ENCODE measurements around the gene RSU1. TPM values are rescaled to one million over a fixed set of nuclear protein-coding genes. Genes with fewer than 3 reads are reported as not detected.

The RSU1 gene
- total and polyA plus RNA-seq, 2 of the 13 experiments (the other 11 are each of a cell fraction or from before 2014, with no cell fraction given), result 32.3 to 35.1 TPM

DNA sequence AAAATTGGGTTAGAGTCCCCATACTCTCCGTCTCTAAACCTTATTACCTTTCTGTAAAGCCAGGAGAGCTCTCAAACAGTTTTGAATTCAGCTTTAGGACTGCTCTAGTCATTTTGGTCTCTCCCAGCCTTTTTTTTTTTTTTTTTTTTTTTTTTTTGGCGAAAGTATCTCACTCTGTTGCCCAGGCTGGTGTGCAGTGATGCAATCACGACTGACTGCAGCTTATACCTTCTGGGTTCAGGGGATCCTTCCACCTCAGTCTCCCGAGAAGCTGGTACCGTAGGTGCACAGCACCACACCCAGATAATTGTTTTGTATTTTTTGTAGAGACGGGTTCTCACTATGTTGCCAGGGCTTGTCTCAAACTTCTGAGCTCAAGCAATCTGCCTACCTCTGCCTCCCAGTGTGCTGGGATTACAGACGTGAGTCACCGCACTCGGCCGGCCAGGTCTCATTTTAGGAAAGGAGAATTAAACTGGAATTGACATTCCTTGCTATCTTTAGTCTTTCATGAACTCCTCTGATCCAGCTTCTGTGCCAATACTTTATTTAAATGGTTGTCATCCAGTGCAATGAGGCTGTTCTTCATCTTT lies 31.4 kb upstream of the RSU1 start:
- no peak overlapping the region for H2AFZ ChIP-seq (ENCODE audit: low read length)
- no TSS peak for BruUV-seq (replicated peaks)
- ChIA-PET CTCF (ENCODE audit: low intra/inter-chr PET ratio, low total read pairs) (no interaction called here), POLR2A (no interaction called here)
- in situ Hi-C loops (cut with HindIII; ENCODE audit: extremely low pct_ligation_motif_present, low pct_unique_long_range_greater_than_20kb), result loop anchor here (5.0 to 25.0 kb wide), 2 partner anchors 409 to 589 kb away; no protein-coding TSS in a partner anchor
- H3K4me3 ChIP-seq (replicated peaks in 1 of 3; ENCODE audit: insufficient read depth in 1 of 3, low read depth in 2 of 3, low read length in 3 of 3), result no peak overlapping the region
- no peaks in the 10 kb centered on the region for H3K9me3 ChIP-seq (ENCODE audit: low read length)
- no peaks in the 10 kb centered on the region for H3K36me3 ChIP-seq (replicated peaks in 1 of 2; ENCODE audit: control insufficient read depth in 1 of 2, insufficient read depth in 2 of 2, low read length in 2 of 2)
- H3K27ac ChIP-seq (ENCODE audit: extremely low read length, insufficient read depth, low read length), result no peak overlapping the region
- DNase-seq (ENCODE audit: low spot score) (no peak), ATAC-seq (no peak), FAIRE-seq (no peak)
- no peaks in the 10 kb centered on the region for H4K20me1 ChIP-seq (ENCODE audit: insufficient read depth, low read length)
- 38% methylated on average over 10 of the region's 10 CpGs for WGBS (ENCODE audit: low lambda C conversion rate)
- no peaks in the 10 kb centered on the region for H3K79me2 ChIP-seq (ENCODE audit: insufficient read depth, low read length)
- no peak overlapping the region for H3K9ac ChIP-seq (ENCODE audit: insufficient read depth, low read depth, low read length)
- no peak overlapping the region for H3K4me2 ChIP-seq (ENCODE audit: low read depth, low read length)
- H3K27me3 ChIP-seq (ENCODE audit: control insufficient read depth in 1 of 2, insufficient read depth in 2 of 2, low read length in 2 of 2), result no peaks in the 10 kb centered on the region
- H3K4me1 ChIP-seq (ENCODE audit: insufficient read depth, low read length), result no peaks in the 10 kb centered on the region
- intact Hi-C loops (cut with micrococcal nuclease; ENCODE audit: unreplicated experiment), result no loop called here
- TF ChIP-seq LBX2 (CRISPR knock-in tag; IDR thresholded peaks at IDR 0.05; ENCODE audit: borderline replicate concordance), result no peak
- no peak for TF ChIP-seq ZNF136 (CRISPR knock-in tag; IDR thresholded peaks at IDR 0.05; ENCODE audit: low read depth)
- TF ChIP-seq, protein P1, sequence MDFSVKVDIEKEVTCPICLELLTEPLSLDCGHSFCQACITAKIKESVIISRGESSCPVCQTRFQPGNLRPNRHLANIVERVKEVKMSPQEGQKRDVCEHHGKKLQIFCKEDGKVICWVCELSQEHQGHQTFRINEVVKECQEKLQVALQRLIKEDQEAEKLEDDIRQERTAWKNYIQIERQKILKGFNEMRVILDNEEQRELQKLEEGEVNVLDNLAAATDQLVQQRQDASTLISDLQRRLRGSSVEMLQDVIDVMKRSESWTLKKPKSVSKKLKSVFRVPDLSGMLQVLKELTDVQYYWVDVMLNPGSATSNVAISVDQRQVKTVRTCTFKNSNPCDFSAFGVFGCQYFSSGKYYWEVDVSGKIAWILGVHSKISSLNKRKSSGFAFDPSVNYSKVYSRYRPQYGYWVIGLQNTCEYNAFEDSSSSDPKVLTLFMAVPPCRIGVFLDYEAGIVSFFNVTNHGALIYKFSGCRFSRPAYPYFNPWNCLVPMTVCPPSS (IDR thresholded peaks at IDR 0.05), result no peak
- no peak for TF ChIP-seq GATAD1 (CRISPR knock-in tag; IDR thresholded peaks at IDR 0.05)
- TF ChIP-seq, protein P2, sequence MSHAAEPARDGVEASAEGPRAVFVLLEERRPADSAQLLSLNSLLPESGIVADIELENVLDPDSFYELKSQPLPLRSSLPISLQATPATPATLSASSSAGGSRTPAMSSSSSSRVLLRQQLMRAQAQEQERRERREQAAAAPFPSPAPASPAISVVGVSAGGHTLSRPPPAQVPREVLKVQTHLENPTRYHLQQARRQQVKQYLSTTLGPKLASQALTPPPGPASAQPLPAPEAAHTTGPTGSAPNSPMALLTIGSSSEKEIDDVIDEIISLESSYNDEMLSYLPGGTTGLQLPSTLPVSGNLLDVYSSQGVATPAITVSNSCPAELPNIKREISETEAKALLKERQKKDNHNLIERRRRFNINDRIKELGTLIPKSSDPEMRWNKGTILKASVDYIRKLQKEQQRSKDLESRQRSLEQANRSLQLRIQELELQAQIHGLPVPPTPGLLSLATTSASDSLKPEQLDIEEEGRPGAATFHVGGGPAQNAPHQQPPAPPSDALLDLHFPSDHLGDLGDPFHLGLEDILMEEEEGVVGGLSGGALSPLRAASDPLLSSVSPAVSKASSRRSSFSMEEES (CRISPR knock-in tag; IDR thresholded peaks at IDR 0.05), result no peak
- TF ChIP-seq ZBTB7A (CRISPR knock-in tag; IDR thresholded peaks at IDR 0.05), result no peak
- TF ChIP-seq JUN (CRISPR knock-in tag; IDR thresholded peaks at IDR 0.05), result no peak
- TF ChIP-seq KMT2B (CRISPR knock-in tag; IDR thresholded peaks at IDR 0.05), result no peak
- no peak for TF ChIP-seq ZNF724P (CRISPR knock-in tag; IDR thresholded peaks at IDR 0.05; ENCODE audit: borderline replicate concordance)
- TF ChIP-seq, protein P3, sequence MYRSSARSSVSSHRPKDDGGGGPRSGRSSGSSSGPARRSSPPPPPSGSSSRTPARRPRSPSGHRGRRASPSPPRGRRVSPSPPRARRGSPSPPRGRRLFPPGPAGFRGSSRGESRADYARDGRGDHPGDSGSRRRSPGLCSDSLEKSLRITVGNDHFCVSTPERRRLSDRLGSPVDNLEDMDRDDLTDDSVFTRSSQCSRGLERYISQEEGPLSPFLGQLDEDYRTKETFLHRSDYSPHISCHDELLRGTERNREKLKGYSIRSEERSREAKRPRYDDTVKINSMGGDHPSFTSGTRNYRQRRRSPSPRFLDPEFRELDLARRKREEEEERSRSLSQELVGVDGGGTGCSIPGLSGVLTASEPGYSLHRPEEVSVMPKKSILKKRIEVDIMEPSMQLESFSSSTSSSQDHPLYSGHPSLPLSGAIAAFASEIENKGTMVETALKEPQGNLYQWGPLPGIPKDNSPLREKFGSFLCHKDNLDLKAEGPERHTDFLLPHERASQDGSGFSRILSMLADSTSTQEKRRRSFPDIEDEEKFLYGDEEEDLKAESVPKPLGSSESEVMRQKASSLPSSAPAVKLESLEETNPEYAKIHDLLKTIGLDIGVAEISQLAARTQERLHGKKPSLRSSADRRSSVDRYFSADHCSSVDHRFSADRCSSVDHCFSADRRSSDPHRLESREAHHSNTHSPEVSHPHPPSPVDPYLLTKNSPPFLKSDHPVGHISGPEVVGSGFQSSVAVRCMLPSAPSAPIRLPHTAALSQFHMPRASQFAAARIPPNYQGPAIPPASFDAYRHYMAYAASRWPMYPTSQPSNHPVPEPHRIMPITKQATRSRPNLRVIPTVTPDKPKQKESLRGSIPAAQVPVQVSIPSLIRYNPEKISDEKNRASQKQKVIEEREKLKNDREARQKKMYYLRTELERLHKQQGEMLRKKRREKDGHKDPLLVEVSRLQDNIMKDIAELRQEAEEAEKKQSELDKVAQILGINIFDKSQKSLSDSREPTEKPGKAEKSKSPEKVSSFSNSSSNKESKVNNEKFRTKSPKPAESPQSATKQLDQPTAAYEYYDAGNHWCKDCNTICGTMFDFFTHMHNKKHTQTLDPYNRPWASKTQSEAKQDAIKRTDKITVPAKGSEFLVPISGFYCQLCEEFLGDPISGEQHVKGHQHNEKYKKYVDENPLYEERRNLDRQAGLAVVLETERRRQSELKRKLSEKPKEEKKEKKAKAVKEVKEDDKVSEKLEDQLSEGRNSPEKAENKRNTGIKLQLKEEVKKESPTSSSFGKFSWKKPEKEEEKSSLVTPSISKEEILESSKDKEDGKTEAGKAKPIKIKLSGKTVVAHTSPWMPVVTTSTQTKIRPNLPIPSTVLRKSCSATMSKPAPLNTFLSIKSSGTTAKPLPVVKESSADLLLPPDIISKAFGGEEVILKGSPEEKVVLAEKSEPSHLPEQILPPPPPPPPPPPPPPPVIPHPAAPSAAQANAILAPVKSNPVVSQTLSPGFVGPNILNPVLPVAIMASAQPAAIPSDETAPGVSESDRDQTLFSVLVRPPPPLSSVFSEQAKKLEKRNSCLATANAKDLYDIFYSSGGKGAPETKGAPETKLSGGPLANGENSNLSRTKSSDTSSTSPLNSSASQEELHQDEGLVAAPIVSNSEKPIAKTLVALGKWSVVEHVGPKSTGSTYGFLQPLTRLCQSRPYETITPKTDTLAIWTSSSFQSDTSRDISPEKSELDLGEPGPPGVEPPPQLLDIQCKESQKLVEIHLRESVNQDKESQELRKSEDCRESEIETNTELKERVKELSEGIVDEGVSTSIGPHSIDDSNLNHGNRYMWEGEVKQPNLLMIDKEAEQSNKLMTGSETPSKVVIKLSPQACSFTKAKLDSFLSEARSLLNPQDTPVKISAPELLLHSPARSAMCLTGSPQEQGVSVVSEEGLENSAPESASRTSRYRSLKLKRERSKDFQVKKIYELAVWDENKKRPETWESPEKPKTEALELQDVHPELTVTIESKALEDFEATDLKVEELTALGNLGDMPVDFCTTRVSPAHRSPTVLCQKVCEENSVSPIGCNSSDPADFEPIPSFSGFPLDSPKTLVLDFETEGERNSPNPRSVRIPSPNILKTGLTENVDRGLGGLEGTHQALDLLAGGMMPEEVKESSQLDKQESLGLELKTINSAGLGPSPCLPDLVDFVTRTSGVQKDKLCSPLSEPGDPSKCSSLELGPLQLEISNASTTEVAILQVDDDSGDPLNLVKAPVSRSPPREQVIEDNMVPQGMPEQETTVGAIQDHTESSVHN (CRISPR knock-in tag; IDR thresholded peaks at IDR 0.05), result no peak
- no peak for TF ChIP-seq ZNF101 (CRISPR knock-in tag; IDR thresholded peaks at IDR 0.05; ENCODE audit: borderline replicate concordance, low read depth)
- TF ChIP-seq ZNF567 (CRISPR knock-in tag; IDR thresholded peaks at IDR 0.05; ENCODE audit: borderline replicate concordance), result no peak

Measured in HepG2 (cell line).